ENCODE data around the gene WNT2.

Gene WNT2

DNA sequence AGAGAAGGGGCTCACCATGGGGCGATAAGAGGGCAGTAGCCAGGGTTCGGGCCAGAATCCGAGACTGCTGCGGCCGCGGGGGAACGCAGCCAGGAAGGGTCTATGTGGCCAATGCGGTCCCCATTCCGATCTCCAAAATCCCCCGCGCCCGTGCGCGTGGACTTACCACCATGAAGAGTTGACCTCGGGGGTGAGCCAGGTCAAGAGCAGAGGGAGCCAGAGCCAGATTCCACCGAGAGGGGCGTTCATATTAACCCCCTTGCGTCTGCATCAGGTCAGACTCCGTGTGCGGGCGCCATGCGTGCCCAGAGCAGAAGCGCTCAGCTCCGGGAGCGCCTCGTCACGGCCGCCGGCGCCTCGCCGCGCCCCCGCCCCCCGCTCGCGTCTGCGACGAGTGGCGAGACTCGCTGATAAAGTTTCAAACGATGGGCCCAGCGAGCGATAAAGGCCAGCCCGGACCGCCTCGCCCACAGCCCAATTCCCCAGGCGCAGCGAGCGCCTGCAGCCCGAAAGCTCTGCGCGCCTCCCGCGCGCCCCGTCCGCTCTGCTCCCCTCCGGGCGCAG is at the start of gene WNT2:
Gene WNT2, minus strand, starts transcription at position 318 of the 564 bp plus-strand sequence. Its CDS starts 69 bp downstream, at position 249.
- Histone ChIP-seq H3K27me3 (ENCODE audit: control insufficient read depth in 5 of 5, insufficient read depth in 4 of 5, low read length in 5 of 5) (peaks cover 30 to 39% (median 38%) of the 10 kb centered on the region in 5 donors), H3K4me1 (ENCODE audit: control insufficient read depth in 5 of 5, insufficient read depth in 5 of 5, low read length in 5 of 5) (peaks cover 0 to 26% (median 24%) of the 10 kb centered on the region in 5 donors), H3K9me3 (ENCODE audit: control insufficient read depth in 5 of 5, low read length in 5 of 5) (peaks cover 0 to 3% (median 0%) of the 10 kb centered on the region in 5 donors), H3K9ac (ENCODE audit: low read length in 5 of 5) (no peak within 1 kb of the TSS), H3K27ac (ENCODE audit: low read depth, low read length) (no peak within 1 kb of the TSS), H3K36me3 (ENCODE audit: control insufficient read depth in 5 of 5, insufficient read depth in 5 of 5, low read length in 5 of 5) (no peaks in the 10 kb centered on the region), H3K4me3 (ENCODE audit: low read depth in 1 of 5, low read length in 5 of 5) (peak within 1 kb of the TSS; percentile 48 to 75 (median 54))

DNA sequence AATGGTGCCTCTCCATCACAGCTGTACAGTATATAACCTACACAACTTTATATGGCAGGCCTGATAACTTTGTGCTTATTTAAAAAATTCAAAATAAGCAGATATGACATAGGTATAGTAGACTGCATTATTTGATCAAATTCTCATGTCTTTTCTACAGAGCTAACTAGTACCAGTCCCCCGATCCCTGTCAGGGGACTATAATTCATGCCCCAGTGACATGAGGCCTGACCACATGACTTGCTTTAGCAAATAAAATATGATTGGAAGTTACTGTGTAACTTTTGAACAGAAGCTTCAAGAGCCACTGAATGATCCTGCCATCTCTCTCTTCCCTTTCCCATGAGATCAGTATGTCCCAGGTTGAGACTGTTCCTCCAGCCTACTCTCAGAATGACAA is 49.2 kb upstream of the WNT2 start:
- H3K27ac ChIP-seq (ENCODE audit: low read depth, low read length): no peak overlapping the region
- no peaks in the 10 kb centered on the region for H3K4me1 ChIP-seq (ENCODE audit: control insufficient read depth in 5 of 5, insufficient read depth in 5 of 5, low read length in 5 of 5)
- no peak overlapping the region for H3K4me3 ChIP-seq (ENCODE audit: low read depth in 1 of 5, low read length in 5 of 5)
- H3K9me3 ChIP-seq (ENCODE audit: control insufficient read depth in 5 of 5, low read length in 5 of 5): no peaks in the 10 kb centered on the region
- no peaks in the 10 kb centered on the region for H3K36me3 ChIP-seq (ENCODE audit: control insufficient read depth in 5 of 5, insufficient read depth in 5 of 5, low read length in 5 of 5)
- H3K9ac ChIP-seq (ENCODE audit: low read length in 5 of 5): no peak overlapping the region
- H3K27me3 ChIP-seq (ENCODE audit: control insufficient read depth in 5 of 5, insufficient read depth in 4 of 5, low read length in 5 of 5): no peaks in the 10 kb centered on the region

- Histone ChIP-seq H3K4me3 (ENCODE audit: low read depth in 1 of 5, low read length in 5 of 5) (no peak overlapping the region), H3K27ac (ENCODE audit: low read depth, low read length) (no peak overlapping the region), H3K36me3 (ENCODE audit: control insufficient read depth in 5 of 5, insufficient read depth in 5 of 5, low read length in 5 of 5) (no peaks in the 10 kb centered on the region), H3K4me1 (ENCODE audit: control insufficient read depth in 5 of 5, insufficient read depth in 5 of 5, low read length in 5 of 5) (no peaks in the 10 kb centered on the region), H3K9ac (ENCODE audit: low read length in 5 of 5) (no peak overlapping the region), H3K27me3 (ENCODE audit: control insufficient read depth in 5 of 5, insufficient read depth in 4 of 5, low read length in 5 of 5) (no peaks in the 10 kb centered on the region), H3K9me3 (ENCODE audit: control insufficient read depth in 5 of 5, low read length in 5 of 5) (no peaks in the 10 kb centered on the region)
These were observed 41.7 kb upstream of the WNT2 start for GRCh38 chr7:117364339-117365080.

GRCh38 chr7:117362294-117362888 is 39.5 kb upstream of the WNT2 start:
- H3K9me3 ChIP-seq (ENCODE audit: control insufficient read depth in 5 of 5, low read length in 5 of 5): no peaks in the 10 kb centered on the region
- H3K27ac ChIP-seq (ENCODE audit: low read depth, low read length): no peak overlapping the region
- H3K9ac ChIP-seq (ENCODE audit: low read length in 5 of 5): no peak overlapping the region
- H3K4me1 ChIP-seq (ENCODE audit: control insufficient read depth in 5 of 5, insufficient read depth in 5 of 5, low read length in 5 of 5): no peaks in the 10 kb centered on the region
- no peak overlapping the region for H3K4me3 ChIP-seq (ENCODE audit: low read depth in 1 of 5, low read length in 5 of 5)
- H3K36me3 ChIP-seq (ENCODE audit: control insufficient read depth in 5 of 5, insufficient read depth in 5 of 5, low read length in 5 of 5): no peaks in the 10 kb centered on the region
- no peaks in the 10 kb centered on the region for H3K27me3 ChIP-seq (ENCODE audit: control insufficient read depth in 5 of 5, insufficient read depth in 4 of 5, low read length in 5 of 5)

DNA sequence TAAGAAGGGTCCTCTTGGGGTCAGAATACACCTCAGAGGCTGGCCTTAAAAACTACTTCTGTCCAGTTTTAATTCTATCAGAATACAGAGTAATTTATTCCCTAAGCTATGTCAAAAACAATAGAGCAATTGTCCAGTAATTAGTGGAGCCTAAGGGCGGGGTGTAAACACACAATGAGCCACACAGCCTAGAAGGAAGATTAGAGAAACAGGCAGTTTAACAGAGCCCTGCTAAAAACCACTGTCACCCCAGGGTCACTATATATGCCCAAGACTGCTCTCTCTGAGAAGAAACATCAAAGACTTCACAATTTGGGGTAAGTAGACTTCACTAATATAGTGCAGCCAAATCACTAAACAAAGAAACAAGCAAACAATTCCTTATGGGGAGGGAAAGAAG is 27.2 kb upstream of the WNT2 start:
- no peak overlapping the region for H3K4me3 ChIP-seq (ENCODE audit: low read depth in 1 of 5, low read length in 5 of 5)
- H3K9ac ChIP-seq (ENCODE audit: low read length in 5 of 5): no peak overlapping the region
- H3K9me3 ChIP-seq (ENCODE audit: control insufficient read depth in 5 of 5, low read length in 5 of 5): no peaks in the 10 kb centered on the region
- peaks cover 0 to 6% (median 0%) of the 10 kb centered on the region in 5 donors for H3K27me3 ChIP-seq (ENCODE audit: control insufficient read depth in 5 of 5, insufficient read depth in 4 of 5, low read length in 5 of 5)
- no peaks in the 10 kb centered on the region for H3K36me3 ChIP-seq (ENCODE audit: control insufficient read depth in 5 of 5, insufficient read depth in 5 of 5, low read length in 5 of 5)
- no peak overlapping the region for H3K27ac ChIP-seq (ENCODE audit: low read depth, low read length)
- H3K4me1 ChIP-seq (ENCODE audit: control insufficient read depth in 5 of 5, insufficient read depth in 5 of 5, low read length in 5 of 5): no peaks in the 10 kb centered on the region

DNA sequence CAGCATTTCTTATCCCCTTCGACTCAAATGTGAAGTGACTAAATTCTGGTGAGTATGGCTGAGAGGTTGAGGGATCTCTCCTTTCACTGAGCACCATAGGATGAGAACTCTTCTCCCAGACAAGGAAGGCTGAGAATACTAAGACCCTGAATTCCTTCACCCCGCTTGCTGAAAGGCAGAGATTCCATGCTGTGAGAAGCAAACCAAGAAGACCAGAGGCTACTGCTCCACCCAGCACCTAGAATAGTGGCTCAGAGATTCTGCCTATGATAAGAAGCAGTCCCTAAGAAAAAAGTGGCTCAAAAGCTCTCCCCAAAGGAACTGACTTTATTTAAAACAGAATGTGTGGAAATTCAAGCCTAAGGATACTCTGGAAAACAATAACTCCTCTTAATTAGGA is 26.7 kb upstream of the WNT2 start:
- Histone ChIP-seq H3K27ac (ENCODE audit: low read depth, low read length) (no peak overlapping the region), H3K9ac (ENCODE audit: low read length in 5 of 5) (no peak overlapping the region), H3K9me3 (ENCODE audit: control insufficient read depth in 5 of 5, low read length in 5 of 5) (no peaks in the 10 kb centered on the region), H3K4me1 (ENCODE audit: control insufficient read depth in 5 of 5, insufficient read depth in 5 of 5, low read length in 5 of 5) (no peaks in the 10 kb centered on the region), H3K27me3 (ENCODE audit: control insufficient read depth in 5 of 5, insufficient read depth in 4 of 5, low read length in 5 of 5) (peaks cover 0 to 6% (median 0%) of the 10 kb centered on the region in 5 donors), H3K36me3 (ENCODE audit: control insufficient read depth in 5 of 5, insufficient read depth in 5 of 5, low read length in 5 of 5) (no peaks in the 10 kb centered on the region), H3K4me3 (ENCODE audit: low read depth in 1 of 5, low read length in 5 of 5) (no peak overlapping the region)

- H3K36me3 ChIP-seq (ENCODE audit: control insufficient read depth in 5 of 5, insufficient read depth in 5 of 5, low read length in 5 of 5): no peaks in the 10 kb centered on the region
- no peaks in the 10 kb centered on the region for H3K9me3 ChIP-seq (ENCODE audit: control insufficient read depth in 5 of 5, low read length in 5 of 5)
- no peaks in the 10 kb centered on the region for H3K4me1 ChIP-seq (ENCODE audit: control insufficient read depth in 5 of 5, insufficient read depth in 5 of 5, low read length in 5 of 5)
- H3K4me3 ChIP-seq (ENCODE audit: low read depth in 1 of 5, low read length in 5 of 5): no peak overlapping the region
- H3K27me3 ChIP-seq (ENCODE audit: control insufficient read depth in 5 of 5, insufficient read depth in 4 of 5, low read length in 5 of 5): peaks cover 0 to 6% (median 0%) of the 10 kb centered on the region in 5 donors
- H3K27ac ChIP-seq (ENCODE audit: low read depth, low read length): no peak overlapping the region
- no peak overlapping the region for H3K9ac ChIP-seq (ENCODE audit: low read length in 5 of 5)
These were observed 25.3 kb upstream of the WNT2 start for GRCh38 chr7:117347962-117348672.

GRCh38 chr7:117347480-117347879 is 24.6 kb upstream of the WNT2 start:
- Histone ChIP-seq H3K27me3 (ENCODE audit: control insufficient read depth in 5 of 5, insufficient read depth in 4 of 5, low read length in 5 of 5) (peaks cover 0 to 6% (median 0%) of the 10 kb centered on the region in 5 donors), H3K4me3 (ENCODE audit: low read depth in 1 of 5, low read length in 5 of 5) (no peak overlapping the region), H3K36me3 (ENCODE audit: control insufficient read depth in 5 of 5, insufficient read depth in 5 of 5, low read length in 5 of 5) (no peaks in the 10 kb centered on the region), H3K9me3 (ENCODE audit: control insufficient read depth in 5 of 5, low read length in 5 of 5) (no peaks in the 10 kb centered on the region), H3K4me1 (ENCODE audit: control insufficient read depth in 5 of 5, insufficient read depth in 5 of 5, low read length in 5 of 5) (no peaks in the 10 kb centered on the region), H3K9ac (ENCODE audit: low read length in 5 of 5) (no peak overlapping the region), H3K27ac (ENCODE audit: low read depth, low read length) (no peak overlapping the region)

DNA sequence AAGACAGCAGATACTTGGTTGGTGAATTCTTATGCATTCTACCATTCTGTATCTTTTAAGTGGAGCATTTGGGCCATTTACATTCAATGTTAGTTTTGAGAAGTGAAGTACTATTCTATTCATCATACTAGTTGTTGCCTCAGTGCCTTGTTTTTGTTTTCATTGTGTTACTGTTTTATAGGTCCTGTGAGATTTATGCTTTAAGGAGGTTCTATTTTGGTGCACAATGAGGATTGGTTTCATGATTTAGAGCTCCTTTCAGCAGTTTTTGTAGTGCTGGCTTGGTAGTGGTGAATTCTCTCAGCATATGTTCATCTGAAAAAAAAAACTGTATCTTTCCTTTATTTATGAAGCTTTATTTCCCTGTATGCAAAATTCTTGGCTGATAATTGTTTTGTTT is 23.3 kb upstream of the WNT2 start:
- Histone ChIP-seq H3K36me3 (ENCODE audit: control insufficient read depth in 5 of 5, insufficient read depth in 5 of 5, low read length in 5 of 5) (no peaks in the 10 kb centered on the region), H3K4me1 (ENCODE audit: control insufficient read depth in 5 of 5, insufficient read depth in 5 of 5, low read length in 5 of 5) (no peaks in the 10 kb centered on the region), H3K27me3 (ENCODE audit: control insufficient read depth in 5 of 5, insufficient read depth in 4 of 5, low read length in 5 of 5) (peaks cover 0 to 6% (median 0%) of the 10 kb centered on the region in 5 donors), H3K4me3 (ENCODE audit: low read depth in 1 of 5, low read length in 5 of 5) (no peak overlapping the region), H3K9ac (ENCODE audit: low read length in 5 of 5) (no peak overlapping the region), H3K27ac (ENCODE audit: low read depth, low read length) (no peak overlapping the region), H3K9me3 (ENCODE audit: control insufficient read depth in 5 of 5, low read length in 5 of 5) (no peaks in the 10 kb centered on the region)

DNA sequence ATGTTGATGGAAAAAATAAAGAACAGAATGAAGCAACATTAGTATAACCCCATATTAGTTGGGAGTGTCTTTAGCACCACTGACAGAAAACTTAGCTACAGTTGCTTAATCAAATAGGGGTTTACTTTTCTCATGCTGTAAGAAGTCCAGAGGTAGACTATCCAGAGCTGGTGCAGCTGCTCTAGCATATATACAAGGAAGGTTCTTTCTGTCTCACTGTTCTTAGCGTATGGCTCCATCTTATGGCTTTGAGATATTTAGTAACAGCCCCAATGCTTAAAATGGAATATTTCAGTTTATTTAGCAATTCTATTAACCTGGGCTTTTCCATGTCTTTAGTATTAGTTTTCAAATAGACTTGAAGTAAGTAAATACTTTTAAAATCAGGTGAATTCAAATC is 15.2 kb upstream of the WNT2 start:
- Histone ChIP-seq H3K4me3 (ENCODE audit: low read depth in 1 of 5, low read length in 5 of 5) (no peak overlapping the region), H3K4me1 (ENCODE audit: control insufficient read depth in 5 of 5, insufficient read depth in 5 of 5, low read length in 5 of 5) (no peaks in the 10 kb centered on the region), H3K27ac (ENCODE audit: low read depth, low read length) (no peak overlapping the region), H3K9me3 (ENCODE audit: control insufficient read depth in 5 of 5, low read length in 5 of 5) (peaks cover 0 to under 1% (median 0%) of the 10 kb centered on the region in 5 donors), H3K9ac (ENCODE audit: low read length in 5 of 5) (no peak overlapping the region), H3K36me3 (ENCODE audit: control insufficient read depth in 5 of 5, insufficient read depth in 5 of 5, low read length in 5 of 5) (no peaks in the 10 kb centered on the region), H3K27me3 (ENCODE audit: control insufficient read depth in 5 of 5, insufficient read depth in 4 of 5, low read length in 5 of 5) (no peaks in the 10 kb centered on the region)
